HFF-Myc (cell line): ENCODE measurements around the gene TSSC4.
"Not testable (repeated sequence)": the region's sequence is repeated elsewhere in the genome, so short reads cannot be mapped to it uniquely, and the experiment has no call there.

Experiments used
- DNase-seq: peaks from one replicate; pipeline ENCODE4 v3.0.0-alpha.2; 2011; ENCODE audit warnings: low read depth; ENCODE audit errors: extremely low read depth
- H3K4me3 ChIP-seq: replicated peaks from 2 replicates; pipeline ENCODE4 v1.5.1; 2011; ENCODE audit warnings: low read depth, mild to moderate bottlenecking, control low read depth, low read length
- CTCF ChIP-seq: IDR thresholded peaks from 2 replicates; pipeline ENCODE4 v1.5.1; 2012; ENCODE audit warnings: mild to moderate bottlenecking, low read depth, low read length, control low read depth; ENCODE audit errors: missing control alignments

Gene TSSC4

GRCh38 chr11:2400069-2400761, at the start of gene TSSC4:
Gene TSSC4 (plus strand): TSS chr11:2400750. CDS start chr11:2402634, 1,884 bp downstream.
- H3K4me3 ChIP-seq, result peak within 1 kb of the TSS; percentile 99
- DNase-seq, result peak; percentile 99
- peak; percentile 97 for TF ChIP-seq CTCF

- H3K4me3 ChIP-seq, result no peak overlapping the region
- no peak for TF ChIP-seq CTCF
- no peak for DNase-seq
Observed at GRCh38 chr11:2351701-2352100, 48.8 kb upstream of the TSSC4 start.

GRCh38 chr11:2352420-2352819, 48.1 kb upstream of the TSSC4 start:
- H3K4me3 ChIP-seq, result no peak overlapping the region
- DNase-seq, result no peak
- no peak for TF ChIP-seq CTCF

GRCh38 chr11:2355000-2355644, 45.4 kb upstream of the TSSC4 start:
- H3K4me3 ChIP-seq, result no peak overlapping the region
- TF ChIP-seq CTCF, result no peak
- DNase-seq, result no peak

- no peak for TF ChIP-seq CTCF
- no peak for DNase-seq
- H3K4me3 ChIP-seq, result no peak overlapping the region
Observed at GRCh38 chr11:2357246-2357645, 43.3 kb upstream of the TSSC4 start.

GRCh38 chr11:2357651-2358050, 42.9 kb upstream of the TSSC4 start:
- not testable (repeated sequence) for H3K4me3 ChIP-seq, DNase-seq

- DNase-seq, result no peak
- H3K4me3 ChIP-seq, result no peak overlapping the region
- TF ChIP-seq CTCF, result no peak
Observed at GRCh38 chr11:2358754-2359442, 41.7 kb upstream of the TSSC4 start.
